A673 (cell line): ENCODE results near the gene PFKFB2.

ENCODE experiments used
- EZH2 ChIP-seq: fragments of 200-600 bp; sonication (generic); IDR thresholded peaks from 2 replicates; pipeline ENCODE4 v1.6.1; 2017; ENCODE audit warnings: borderline replicate concordance, low read depth, mild to moderate bottlenecking, mixed read lengths, antibody characterized with exemption, low read length; ENCODE audit not compliant: poor library complexity, severe bottlenecking
- TF ChIP-seq, protein P1 (sequence below): fragments of 300-800, 200-600 bp; sonication (generic); conservative IDR thresholded peaks from 2 replicates; pipeline ENCODE4 v1.5.1; 2017; ENCODE audit warnings: low read depth, mild to moderate bottlenecking, antibody characterized with exemption, low read length, moderate library complexity, mixed read lengths

GRCh38 chr1:207034998-207035397, 18.1 kb upstream of the PFKFB2 start:
- TF ChIP-seq, protein P1, sequence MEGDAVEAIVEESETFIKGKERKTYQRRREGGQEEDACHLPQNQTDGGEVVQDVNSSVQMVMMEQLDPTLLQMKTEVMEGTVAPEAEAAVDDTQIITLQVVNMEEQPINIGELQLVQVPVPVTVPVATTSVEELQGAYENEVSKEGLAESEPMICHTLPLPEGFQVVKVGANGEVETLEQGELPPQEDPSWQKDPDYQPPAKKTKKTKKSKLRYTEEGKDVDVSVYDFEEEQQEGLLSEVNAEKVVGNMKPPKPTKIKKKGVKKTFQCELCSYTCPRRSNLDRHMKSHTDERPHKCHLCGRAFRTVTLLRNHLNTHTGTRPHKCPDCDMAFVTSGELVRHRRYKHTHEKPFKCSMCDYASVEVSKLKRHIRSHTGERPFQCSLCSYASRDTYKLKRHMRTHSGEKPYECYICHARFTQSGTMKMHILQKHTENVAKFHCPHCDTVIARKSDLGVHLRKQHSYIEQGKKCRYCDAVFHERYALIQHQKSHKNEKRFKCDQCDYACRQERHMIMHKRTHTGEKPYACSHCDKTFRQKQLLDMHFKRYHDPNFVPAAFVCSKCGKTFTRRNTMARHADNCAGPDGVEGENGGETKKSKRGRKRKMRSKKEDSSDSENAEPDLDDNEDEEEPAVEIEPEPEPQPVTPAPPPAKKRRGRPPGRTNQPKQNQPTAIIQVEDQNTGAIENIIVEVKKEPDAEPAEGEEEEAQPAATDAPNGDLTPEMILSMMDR = no peak
- TF ChIP-seq EZH2 = no peak
